NCI-H460 (cell line): ENCODE data around the gene BCL11B. TPM values are rescaled to one million over a fixed set of nuclear protein-coding genes. Genes with fewer than 3 reads are reported as not detected.
A peak's percentile ranks its signal among the peaks of the same experiment; 100 is the strongest.

Source experiments
- DNase-seq: peaks from one replicate; pipeline ENCODE4 v3.0.0-alpha.2; 2016; ENCODE audit warnings: low read depth; ENCODE audit errors: extremely low read depth
- total RNA-seq: library from RNA; depleted of rRNA; stranded (reverse); fragments of >200 nt; shearing (Covaris generic); gene quantifications from 2 replicates; pipeline ENCODE4 v1.2.3, GENCODE V29; 2014

Gene BCL11B
- total RNA-seq, 1 experiment from 2014 or later: not detected

DNA sequence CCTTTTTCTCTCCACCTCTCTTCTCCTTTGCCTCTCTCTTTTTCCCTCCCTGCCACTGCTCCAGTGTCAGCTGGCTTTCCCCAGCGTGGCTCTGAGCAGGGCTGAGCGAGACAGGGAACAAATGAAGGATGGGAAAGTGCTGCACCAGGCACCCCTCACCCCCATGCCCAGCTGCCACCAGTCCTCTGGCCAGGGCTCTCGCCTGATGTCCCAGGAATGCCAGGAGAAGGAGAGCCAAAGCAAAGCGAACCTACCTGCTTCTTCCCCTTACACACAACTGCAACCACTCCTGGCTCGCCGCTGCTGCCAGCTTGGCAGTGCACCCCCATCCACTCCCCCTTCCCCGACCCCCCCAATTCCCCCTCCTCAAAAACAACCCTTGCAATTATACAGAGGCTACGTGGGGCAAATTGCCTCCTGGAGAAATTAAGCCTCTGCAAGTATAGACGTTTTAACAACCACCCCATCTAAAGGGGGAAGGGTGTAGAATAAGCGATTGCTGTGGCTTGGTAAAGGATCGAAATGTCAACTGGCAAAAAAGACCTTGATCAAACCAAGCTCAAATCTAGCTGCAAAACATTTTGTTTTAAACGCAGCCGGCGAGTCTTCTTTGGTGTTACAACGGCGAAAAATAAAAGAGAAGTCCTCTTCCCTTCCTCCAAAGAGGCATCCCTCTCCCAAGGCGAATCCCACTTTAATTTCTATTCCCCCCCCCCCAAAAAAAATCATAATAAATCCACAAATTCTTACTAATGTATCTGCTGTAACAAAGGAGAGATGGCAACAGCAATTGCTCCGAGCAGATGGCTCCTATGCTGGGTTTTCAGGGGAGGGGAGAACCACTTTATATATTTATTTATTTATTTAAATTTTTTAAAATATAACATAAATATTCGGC lies 2.9 kb downstream of the BCL11B start:
- no peak for DNase-seq

DNA sequence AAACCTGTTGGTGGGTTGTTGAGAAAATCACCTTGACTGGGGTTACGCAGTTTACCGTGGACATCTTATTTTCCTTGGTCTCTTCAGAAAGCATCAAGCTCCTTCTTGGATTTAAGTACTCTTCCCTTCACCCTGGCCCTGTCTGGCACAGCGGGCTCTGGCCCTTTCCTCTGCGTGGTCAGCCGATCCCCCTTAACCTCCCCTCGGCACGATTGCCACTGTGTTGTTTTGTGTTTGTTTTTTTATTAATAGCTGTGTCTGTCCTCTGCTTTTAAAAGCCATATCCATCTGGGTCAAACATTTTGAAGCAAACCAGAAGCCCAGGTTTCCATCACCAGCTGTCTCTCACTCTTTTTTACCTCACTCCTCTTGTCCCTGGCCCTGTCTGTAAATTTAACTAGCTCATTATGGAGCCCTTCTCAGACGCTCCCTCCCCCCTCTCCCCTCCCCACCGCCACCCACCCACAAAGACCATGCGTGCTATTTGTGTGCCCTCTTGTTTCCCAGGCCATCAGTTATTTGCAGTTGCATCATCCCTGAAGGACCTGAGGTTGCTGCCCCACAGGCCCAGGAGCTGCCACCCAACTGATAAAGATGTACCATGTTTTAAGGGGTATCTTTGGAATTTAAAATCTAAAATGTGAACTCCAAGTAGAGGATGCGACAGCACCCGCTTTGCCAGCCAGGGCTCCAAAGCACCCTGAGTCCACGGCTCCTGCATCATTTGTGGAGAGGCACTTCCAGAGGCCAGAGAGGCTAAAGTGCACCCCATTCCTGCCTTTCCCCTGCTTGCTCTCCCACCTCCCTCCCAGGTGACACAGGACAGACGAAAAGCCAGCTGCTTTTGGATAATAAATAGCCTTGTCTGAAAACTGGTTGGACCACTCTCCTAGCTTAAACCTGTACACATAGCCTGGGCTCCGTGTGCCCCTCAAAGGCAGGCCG lies 3.9 kb downstream of the BCL11B start:
- DNase-seq: no peak

DNA sequence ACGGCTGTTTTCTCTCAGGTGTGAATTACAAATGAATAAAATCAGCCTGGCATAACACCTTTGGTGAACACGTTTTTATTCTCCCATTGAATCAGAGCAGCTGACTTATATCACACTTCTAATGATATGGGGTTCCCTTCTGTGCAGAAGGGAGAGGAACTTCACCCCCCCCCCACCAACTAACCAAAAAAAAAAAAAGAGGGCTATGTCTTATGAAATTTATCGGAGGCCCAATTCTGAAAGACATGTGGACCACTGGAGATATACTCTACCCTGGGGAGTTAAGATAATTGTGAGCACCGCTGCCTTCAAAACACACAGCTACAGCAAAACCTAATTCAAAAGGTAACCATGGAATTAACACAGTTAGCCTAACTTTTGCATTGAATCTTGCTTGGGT lies 4.6 kb downstream of the BCL11B start:
- DNase-seq: no peak

DNA sequence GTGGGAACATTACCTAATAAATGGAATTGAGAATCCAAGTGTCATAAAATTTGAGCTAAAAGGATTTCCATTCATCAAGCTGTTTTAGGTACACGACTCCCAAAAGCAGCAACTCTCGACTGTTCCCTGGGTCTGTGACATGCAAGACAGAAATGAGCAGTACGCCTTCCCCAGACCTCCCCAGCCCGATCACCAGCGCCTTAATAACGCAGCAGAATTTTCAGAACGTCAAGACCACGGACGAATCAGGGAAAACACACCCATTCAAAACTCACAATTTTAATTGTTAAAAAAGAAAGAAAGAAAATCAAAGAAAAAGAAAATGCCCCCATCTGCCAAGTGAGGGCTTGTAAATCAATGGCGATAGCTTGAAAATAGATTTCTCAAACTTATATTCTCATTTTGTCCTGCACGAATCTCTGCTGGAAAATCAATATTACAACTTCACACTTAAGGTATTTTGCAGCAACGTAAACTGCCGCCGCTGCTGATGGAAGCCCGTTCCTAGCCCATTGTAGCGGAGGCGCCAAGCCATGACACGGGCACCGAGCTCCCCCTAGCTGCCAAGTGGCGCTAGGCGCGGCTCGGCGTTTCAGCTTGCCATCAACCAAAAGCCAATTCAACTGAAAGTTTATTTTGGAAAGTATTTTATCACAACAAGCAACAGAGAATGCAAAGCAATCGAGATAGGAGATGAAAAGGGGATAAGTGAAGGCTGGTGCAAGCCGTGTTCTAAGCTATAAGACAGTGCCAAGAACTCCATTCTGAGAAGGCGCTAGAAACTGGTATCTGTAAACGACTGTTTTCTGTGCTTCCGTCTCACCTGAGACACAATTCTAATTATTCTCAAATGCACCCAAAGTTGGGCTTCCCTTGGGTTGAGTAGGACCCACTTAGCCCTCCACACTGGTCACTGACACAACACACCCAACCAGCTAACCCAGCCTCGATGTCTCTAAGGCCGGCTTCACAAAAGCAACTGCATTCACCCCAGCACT lies 5.5 kb downstream of the BCL11B start:
- peak; percentile 58 for DNase-seq

DNA sequence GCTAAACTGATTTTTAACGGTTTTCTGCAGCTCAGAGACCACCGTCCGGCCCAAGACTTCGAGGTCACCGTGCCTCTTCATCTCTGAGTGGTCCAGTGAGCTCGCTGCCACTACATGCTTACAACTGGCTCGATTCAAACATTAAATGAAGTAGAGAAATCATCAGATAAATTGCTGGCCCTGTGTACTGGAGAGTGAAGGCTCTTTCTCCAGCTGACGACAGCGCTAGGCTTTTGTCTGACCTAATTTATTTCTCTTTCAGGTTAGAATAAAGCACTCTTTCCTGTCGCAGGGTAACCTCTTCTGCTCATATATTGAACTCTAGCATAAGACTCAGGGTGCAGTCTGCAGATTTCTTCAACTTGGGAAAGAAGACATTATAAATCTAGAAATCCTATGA lies 6.4 kb downstream of the BCL11B start:
- DNase-seq: no peak

DNA sequence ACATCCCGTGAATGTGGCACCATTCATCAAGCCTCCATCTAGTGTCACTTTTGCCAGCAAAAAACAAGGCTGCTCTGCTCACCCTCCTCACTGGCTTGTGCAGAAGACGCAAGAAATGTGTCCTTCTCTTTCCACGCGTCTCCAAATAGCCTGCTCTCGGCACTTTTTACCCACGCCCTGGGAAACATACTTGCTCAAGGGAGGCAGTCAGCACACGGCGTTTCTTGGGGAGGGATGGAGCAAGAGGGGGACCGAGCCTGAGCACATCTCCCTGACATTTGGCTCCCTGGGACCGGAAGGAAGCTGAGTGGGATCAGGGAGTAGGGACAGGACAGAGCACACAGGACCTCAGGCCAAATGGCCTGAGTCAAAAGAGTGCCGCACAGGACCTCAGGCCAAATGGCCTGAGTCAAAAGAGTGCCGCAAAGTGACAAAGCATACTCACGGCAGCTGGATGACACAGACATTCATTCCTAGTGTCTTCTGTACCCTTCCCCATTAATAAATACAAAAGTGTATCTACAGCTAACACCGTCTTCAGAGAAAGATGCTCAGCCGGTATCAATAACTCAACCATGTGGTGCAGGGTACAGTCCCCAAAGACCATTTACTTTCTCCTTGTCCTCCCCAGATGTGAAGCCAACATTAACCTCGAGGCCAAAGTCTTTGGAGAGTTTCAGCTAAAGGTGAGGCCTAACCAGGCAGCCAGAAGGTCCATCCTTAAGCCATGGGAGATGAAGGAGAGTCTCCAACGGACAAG lies 7.1 kb downstream of the BCL11B start:
- DNase-seq: no peak

DNA sequence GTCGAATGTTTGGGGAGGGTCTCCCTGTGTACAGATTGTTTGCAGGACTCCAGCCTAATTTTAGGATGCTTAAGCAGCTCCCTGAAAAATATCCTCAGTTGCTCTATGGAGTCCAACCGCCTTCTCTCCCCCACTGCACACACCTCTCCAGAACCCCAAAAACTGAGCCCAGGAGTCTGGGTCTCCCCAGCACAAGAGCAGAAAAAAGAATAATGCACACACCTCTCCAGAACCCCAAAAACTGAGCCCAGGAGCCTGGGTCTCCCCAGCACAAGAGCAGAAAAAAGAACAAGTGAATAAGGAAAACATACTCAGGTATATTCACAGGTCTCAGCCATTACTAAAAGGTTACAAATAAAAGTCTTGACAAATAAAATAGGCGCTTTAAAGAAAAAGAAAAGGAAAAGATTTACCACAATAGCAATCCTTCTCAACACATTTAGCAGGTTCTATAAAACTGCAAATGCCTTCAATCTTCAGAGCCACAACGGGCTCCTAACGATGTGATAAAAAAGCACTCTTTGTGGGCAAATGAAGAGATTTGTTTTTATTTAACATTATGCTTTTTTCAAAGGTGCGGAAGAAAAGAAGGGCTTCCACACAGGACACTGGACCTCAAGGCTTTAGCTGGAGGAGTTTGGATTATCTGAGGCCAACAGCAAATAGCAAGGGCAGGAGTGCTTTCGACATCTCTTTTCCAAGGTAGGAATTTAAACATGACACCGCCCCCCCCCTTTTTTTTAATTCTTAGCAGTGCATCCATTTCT lies 8.2 kb downstream of the BCL11B start:
- DNase-seq: no peak

DNA sequence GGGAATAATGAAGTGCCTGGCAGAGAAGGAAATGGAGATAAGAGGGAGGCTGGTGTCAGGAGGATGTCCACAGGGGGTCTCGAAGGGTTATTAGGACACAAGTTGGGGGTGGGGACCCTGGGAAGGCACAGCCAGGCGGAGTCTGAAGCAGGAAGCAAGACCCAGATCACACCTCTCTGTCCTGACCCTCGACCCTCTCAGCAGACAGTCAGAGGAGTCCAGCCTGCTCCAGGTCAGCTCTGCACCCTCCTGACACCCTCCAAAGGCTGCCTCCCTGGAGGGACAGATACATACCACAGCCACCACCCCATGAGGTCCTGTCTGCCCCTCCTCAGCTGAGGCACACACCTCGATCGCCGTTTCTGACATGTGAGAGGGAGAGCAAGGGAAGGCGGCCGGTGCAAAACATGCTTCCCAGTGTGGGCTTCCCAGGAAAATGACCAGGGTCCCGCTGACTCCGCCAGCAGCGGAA lies 9.0 kb downstream of the BCL11B start:
- no peak for DNase-seq

DNA sequence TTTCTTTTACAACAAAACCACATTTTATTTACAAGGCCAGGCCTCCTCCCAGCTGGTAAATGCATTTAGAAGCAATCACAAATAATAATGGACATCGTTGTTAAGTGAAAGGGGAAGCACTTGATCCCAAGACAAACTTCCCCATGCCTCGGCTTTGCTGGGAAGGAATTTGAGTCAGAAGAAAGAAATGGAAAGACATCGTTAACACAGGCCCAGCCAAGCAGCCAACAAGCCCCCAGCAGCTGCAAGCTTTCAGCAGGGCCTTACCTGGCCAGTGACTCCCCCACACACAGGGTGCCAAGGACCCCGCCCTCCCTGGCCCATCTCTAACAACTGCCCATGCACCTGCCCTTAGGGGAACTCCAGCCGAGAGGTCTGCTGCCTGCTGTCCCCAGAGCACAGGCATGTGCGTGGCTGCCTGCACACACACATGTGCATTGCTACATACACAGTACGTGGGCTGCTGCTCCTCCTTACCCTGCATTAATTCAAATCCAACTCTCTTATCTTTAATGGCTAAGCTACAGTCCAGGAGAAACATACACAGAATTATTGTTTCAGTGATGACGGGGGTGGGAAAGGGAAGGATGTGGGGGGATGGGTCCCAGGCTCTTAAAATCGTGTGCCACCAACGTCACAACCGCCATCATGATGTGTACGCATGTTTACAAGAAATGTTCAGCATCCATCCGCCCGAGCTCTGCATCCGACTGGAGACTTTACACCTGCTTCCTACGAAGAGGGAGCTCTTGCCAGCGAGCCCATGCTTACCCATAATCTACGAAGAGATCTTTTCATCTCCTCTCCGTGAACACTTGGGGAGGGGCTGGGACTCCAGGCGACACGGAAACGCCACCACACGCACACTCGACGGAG lies 9.8 kb downstream of the BCL11B start:
- DNase-seq: no peak

DNA sequence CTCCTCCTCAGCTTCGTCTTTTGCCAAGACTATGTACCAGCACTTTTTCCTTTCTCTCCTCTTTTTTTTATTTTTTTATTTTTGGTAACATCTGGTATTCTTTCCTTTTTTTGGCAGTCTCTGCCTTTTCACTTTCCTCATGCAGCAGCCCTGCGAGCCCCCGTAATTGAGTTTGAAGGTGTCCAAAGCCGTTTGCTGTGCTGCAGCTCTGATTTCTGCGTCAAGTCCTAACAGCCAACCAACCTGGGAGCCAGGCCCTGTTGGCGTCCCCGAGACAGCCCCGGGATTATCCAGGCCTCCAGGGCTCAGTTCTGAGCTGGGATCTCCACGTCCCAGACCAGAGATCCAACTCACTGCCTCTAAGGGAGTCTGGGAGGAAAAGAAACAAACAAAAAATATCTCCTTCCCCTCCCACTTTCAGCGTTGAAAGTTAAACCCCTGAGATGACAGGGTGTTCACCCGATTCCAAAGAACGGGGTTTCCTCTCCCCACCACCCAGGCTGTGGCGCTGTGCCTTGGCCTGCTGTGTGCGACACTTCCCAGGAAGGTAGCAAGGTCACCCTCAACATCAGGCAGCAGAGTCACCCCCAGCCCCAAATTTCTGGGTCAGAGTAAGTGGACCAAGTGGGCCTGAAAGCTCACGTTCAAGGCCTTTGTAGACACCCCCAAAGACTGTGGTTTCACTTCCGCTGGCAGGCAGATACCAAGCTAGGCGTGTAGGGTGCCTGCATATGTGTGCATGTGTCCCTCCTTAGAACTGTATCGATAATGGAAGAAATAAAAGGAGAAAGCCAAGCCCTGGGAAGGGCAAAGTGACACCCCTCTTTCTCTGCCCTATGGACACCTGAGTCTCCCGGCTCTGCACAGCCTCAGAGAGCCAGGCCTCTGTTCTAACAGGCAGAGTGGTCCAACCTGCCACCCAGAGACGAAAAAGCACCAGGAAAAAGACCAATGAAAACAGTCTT lies 11.1 kb downstream of the BCL11B start:
- DNase-seq: no peak

DNA sequence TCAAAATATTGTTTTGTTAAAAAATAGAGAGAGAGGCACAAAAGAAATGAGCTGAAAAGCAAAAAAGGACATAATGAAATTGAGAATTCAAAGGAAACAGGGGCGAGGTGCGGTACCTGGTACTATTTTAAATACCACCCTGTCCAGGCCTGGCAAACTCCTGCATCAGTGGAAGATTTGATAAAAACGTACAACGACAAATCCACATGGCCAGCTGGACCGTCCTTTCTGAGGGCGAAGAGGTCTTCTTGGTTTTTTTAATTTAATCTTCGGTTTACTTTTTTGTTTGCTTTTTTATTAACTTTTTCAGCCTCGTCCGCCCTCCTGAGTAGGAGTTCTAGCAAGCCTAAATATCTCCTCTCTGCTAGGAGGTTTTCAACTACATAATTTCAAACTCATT lies 11.9 kb downstream of the BCL11B start:
- DNase-seq: no peak

DNA sequence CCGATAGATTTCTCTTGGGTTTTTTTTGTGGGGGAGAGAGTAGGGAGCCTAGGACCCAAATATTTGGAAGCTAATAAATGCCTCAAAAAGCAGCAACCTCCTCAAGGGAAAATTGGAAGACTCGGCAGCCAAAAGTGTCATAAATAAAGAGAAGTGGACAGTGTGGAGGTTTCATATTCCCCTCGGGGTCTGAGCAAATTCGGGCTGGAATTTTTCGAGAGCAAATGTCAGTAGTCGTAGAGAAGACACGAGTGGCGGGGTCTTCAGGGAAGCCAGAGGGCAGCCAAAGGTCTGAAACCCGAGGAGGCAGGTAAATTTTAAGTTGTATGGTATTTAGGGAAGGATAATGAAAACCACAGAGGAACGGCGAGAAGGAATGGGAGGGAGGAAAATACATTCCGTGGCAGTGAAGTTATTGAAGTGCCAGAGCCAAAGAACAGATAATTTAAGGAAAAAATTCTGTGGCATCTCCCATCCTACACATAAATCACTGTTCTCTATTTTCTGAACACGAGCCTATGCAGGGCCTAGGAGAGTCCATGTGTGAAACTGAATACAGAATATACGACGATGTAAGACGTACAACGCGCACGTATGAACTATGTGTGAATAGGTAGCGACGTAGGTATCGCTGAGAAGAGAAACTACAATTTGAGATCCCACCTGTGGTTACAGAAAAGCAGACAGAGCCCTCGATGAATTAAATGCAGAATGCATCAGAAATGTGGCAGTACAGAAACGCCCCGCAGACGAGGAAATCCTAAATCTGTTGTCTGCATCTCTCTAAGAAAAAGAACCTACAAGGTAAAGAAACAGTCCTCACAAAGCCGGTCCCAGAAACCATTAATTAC lies 12.9 kb downstream of the BCL11B start:
- no peak for DNase-seq

DNA sequence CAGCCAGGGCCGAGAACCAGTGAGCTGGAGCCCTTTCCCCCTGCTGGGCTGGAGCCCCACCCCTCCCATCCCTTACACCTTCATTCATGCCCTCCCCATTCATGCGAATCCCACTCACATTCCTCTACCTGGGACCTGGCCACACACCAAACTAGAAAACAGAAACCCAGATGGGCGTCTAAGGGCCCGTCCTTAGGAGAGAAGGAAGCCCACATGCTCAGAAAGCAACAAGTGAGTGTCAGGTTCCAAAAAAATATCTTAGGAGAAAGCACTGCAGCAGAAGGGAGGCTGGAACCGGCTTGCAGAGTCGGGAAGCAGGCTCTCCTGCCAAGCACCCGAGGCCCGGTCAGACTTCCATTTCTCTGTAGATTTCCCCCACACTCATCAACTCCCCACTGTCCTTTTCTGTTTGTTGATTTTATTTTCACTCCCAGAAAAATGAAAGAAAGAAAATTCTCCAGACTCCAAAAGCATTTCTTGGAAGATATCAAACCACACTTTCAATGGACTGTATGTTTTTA lies 13.6 kb downstream of the BCL11B start:
- no peak for DNase-seq

DNA sequence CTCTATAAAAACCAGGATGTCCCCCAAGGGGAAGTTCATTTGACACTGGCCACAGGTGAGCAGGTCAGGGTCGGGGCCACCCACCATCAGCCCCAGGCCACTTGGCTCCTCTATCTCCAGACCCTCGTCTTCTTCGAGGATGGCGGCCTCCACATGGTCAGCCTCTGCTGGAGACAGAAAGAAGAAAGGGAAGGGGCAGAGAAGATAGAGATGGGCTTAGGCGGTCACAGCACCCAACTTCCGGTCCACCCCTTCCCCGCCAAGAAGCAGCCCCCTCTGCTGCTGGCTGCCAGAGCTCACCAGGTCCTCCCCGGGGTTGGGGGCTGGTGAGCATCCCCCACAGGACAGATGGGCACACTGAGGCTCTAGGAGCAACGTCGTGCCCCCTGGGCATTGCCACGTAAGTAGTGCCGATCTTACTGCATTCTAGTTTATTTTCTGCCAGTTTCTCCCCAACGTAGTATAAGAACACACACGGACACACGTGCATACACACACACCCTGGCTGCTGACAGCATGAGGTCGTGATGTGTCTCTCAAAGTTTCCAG lies 14.2 kb downstream of the BCL11B start:
- DNase-seq: no peak

DNA sequence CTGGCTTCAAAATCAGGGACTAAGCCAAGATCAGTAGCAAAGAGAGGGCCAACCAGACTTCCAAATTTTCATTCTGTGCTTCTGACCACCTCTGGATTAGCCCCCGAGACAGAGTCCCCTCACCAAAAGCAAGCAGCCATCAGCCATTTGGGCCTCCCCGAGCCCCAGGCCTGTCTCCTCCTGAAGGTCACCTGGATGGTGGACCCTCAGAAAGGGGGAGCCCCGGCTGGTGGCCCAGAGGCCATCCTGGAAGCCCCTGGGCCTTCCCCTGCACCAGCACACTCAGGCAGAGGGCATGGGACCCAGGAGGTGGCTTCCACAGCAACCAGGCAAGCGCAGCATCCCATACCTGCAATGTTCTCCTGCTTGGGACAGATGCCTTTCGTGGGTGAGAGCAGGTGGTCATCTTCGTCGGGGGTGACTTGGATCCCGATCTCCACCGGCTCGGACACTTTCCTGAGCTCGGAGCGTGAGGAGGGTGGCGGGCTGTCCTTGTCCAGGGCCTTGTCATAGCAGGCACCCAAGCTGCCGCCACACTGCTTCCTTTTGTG lies 14.8 kb downstream of the BCL11B start:
- DNase-seq: no peak
